OCI-LY7 (cell line): ENCODE data around the gene GAS1. TPM values are rescaled to one million over a fixed set of nuclear protein-coding genes. Genes with fewer than 3 reads are reported as not detected.

ENCODE experiments used
- BruUV-seq: library from RNA; stranded (reverse); fragments of 400-500 nt; replicated peaks from 2 replicates; lab custom pipeline; 2021; lab: Mats Ljungman, UMichigan
- CTCF ChIA-PET: fragments of 300-600 bp; sonication (Branson Sonifier 250); formaldehyde crosslinking; loops from one replicate; lab custom pipeline; 2022; ENCODE audit warnings: antibody characterized with exemption; ENCODE audit not compliant: unreplicated experiment; lab: Charles Lee
- POLR2A ChIA-PET: fragments of 300-600 bp; sonication (Branson Sonifier 250); formaldehyde crosslinking; loops from one replicate; lab custom pipeline; 2022; ENCODE audit warnings: antibody characterized with exemption; lab: Charles Lee
- DNase-seq: peaks from one replicate; pipeline ENCODE4 v3.0.0-alpha.2; 2015; ENCODE audit warnings: low spot score
- H2AFZ ChIP-seq: fragments of 200-600 bp; sonication (generic), shearing (Covaris generic); 2 replicates; pipeline ENCODE4 v1.6.1; 2014; ENCODE audit warnings: mild to moderate bottlenecking, antibody characterized with exemption, low read length, moderate library complexity
- H3K27ac ChIP-seq: fragments of 200-600 bp; sonication (generic); 2 replicates; pipeline ENCODE4 v1.5.1; 2014; ENCODE audit warnings: mixed run types, low read depth, mild to moderate bottlenecking, moderate library complexity, low read length, inconsistent platforms; ENCODE audit not compliant: poor library complexity, severe bottlenecking
- H3K36me3 ChIP-seq: fragments of 200-600 bp; sonication (generic); 2 replicates; pipeline ENCODE4 v1.6.1; 2014; ENCODE audit warnings: mild to moderate bottlenecking, antibody characterized with exemption, low read length, moderate library complexity, mixed read lengths; ENCODE audit not compliant: insufficient read depth
- H3K4me1 ChIP-seq: fragments of 200-600 bp; sonication (generic); 2 replicates; pipeline ENCODE4 v1.5.1; 2014; ENCODE audit warnings: mild to moderate bottlenecking, low read length; ENCODE audit not compliant: insufficient read depth, poor library complexity, severe bottlenecking
- H3K4me2 ChIP-seq: fragments of 200-600 bp; sonication (generic); 2 replicates; pipeline ENCODE4 v1.6.1; 2014; ENCODE audit warnings: mild to moderate bottlenecking, low read length
- H3K4me3 ChIP-seq: fragments of 200-600 bp; sonication (generic); 2 replicates; pipeline ENCODE4 v1.5.1; 2014; ENCODE audit warnings: mild to moderate bottlenecking, low read depth, low read length; ENCODE audit not compliant: poor library complexity, severe bottlenecking
- H3K79me2 ChIP-seq: fragments of 200-600 bp; sonication (generic); 2 replicates; pipeline ENCODE4 v1.6.1; 2016; ENCODE audit warnings: low read depth, mild to moderate bottlenecking, low read length, moderate library complexity, mixed read lengths; ENCODE audit not compliant: insufficient read depth
- H3K9me2 ChIP-seq: fragments of 200-600 bp; sonication (generic); 2 replicates; pipeline ENCODE4 v1.6.1; 2016; ENCODE audit warnings: mild to moderate bottlenecking, low read length, mixed read lengths; ENCODE audit not compliant: insufficient read depth
- H3K9me3 ChIP-seq: fragments of 200-600 bp; sonication (generic); 2 replicates; pipeline ENCODE4 v1.6.1; 2014; ENCODE audit warnings: mild to moderate bottlenecking, mixed run types, low read length, mixed read lengths
- H4K20me1 ChIP-seq: fragments of 200-600 bp; sonication (generic); 2 replicates; pipeline ENCODE4 v1.6.1; 2014; ENCODE audit warnings: mild to moderate bottlenecking, antibody characterized with exemption, low read length, moderate library complexity, mixed read lengths; ENCODE audit not compliant: insufficient read depth
- EZH2phosphoT487 ChIP-seq: fragments of 200-600 bp; sonication (generic); IDR thresholded peaks from 2 replicates; pipeline ENCODE4 v1.6.1; 2018; ENCODE audit warnings: low read depth, borderline replicate concordance, mild to moderate bottlenecking, mixed run types, antibody characterized with exemption, low read length, moderate library complexity, mixed read lengths
- intact Hi-C: fragments of 100-400 bp; cut with micrococcal nuclease; formaldehyde crosslinking; loops from one replicate; pipeline ENCODE4 v1.10.0; 2022; ENCODE audit not compliant: unreplicated experiment
- total RNA-seq, 2 experiments: library from RNA; depleted of rRNA in 1 of 2; stranded (reverse); fragments of >200 nt in 1 of 2; shearing (Covaris generic) in 1 of 2; gene quantifications; 2 replicates each; pipeline ENCODE4 v1.2.3, GENCODE V29; 2014 to 2022
- TF ChIP-seq, protein P1 (sequence below): fragments of 200-600 bp; sonication (generic); conservative IDR thresholded peaks from 2 replicates; pipeline ENCODE4 v1.5.1; 2014; ENCODE audit warnings: mild to moderate bottlenecking, antibody characterized with exemption, low read length, moderate library complexity, mixed read lengths

GAS1 gene
- total RNA-seq, 2 experiments from 2014 or later: not detected

DNA sequence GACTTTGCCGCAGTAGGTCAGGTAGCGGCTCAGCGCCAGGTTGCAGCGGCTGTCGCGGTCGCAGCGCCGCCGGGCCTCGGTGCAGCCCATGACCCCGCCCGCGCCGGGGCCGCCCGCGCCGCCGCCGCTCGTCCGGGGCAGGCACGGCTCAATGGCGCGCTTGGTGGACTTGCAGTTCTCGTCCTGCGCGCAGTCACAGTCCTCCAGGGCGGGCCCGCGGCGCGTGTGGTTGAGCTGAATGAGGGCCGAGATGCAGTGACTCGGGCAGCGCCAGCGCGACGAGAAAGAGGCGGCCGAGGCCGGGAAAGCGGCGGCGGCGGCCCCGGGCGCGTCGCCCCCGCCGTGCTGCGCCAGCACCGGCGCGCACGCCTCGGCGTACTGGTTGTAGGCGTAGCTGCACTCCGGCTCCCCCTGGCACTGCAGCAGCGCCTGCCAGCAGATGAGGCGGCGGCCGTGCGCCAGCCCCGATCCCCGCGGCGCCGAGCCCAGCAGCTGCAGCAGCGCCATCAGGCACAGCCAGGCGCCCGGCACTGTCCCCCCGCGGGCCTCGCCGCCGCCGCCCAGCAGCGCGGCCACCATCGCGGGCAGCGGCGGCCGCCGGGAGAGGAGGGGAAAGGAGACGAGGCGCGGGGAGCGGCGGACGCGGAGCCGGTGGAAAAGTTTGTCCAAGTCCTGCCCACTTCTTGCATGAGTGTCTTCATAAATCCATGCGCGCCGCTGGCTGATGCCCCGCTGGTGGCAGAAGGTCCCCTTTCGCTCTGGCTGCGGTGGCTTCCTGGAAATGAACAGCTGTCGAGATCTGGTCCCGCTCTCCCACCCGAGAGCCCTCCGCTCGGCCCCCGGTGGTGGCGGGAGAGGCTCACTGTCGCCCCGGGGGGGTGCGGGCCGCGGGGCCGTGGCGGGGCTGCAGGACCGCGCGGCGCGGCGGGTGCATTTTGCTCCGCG, 833 bp downstream of the GAS1 start:
- intact Hi-C loops: no loop called here
- H3K4me3 ChIP-seq: peak overlapping the region; percentile 70
- H3K4me1 ChIP-seq: peaks cover 4% of the 10 kb centered on the region
- TF ChIP-seq, protein P1, sequence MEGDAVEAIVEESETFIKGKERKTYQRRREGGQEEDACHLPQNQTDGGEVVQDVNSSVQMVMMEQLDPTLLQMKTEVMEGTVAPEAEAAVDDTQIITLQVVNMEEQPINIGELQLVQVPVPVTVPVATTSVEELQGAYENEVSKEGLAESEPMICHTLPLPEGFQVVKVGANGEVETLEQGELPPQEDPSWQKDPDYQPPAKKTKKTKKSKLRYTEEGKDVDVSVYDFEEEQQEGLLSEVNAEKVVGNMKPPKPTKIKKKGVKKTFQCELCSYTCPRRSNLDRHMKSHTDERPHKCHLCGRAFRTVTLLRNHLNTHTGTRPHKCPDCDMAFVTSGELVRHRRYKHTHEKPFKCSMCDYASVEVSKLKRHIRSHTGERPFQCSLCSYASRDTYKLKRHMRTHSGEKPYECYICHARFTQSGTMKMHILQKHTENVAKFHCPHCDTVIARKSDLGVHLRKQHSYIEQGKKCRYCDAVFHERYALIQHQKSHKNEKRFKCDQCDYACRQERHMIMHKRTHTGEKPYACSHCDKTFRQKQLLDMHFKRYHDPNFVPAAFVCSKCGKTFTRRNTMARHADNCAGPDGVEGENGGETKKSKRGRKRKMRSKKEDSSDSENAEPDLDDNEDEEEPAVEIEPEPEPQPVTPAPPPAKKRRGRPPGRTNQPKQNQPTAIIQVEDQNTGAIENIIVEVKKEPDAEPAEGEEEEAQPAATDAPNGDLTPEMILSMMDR: no peak
- TF ChIP-seq EZH2phosphoT487: no peak
- H3K9me3 ChIP-seq: no peaks in the 10 kb centered on the region
- H3K36me3 ChIP-seq: no peaks in the 10 kb centered on the region
- ChIA-PET POLR2A (no interaction called here), CTCF (no interaction called here)
- H3K4me2 ChIP-seq: peak overlapping the region; percentile 95
- H4K20me1 ChIP-seq: no peaks in the 10 kb centered on the region
- peak; percentile 6 for DNase-seq
- BruUV-seq: no TSS peak
- no peak overlapping the region for H2AFZ ChIP-seq
- H3K9me2 ChIP-seq: no peaks in the 10 kb centered on the region
- H3K27ac ChIP-seq: no peak overlapping the region
- H3K79me2 ChIP-seq: no peaks in the 10 kb centered on the region

- POLR2A ChIA-PET: no interaction called here
- BruUV-seq: no TSS peak
- Histone ChIP-seq H3K79me2 (no peaks in the 10 kb centered on the region), H2AFZ (no peak overlapping the region), H3K9me3 (no peaks in the 10 kb centered on the region), H4K20me1 (no peaks in the 10 kb centered on the region), H3K9me2 (no peaks in the 10 kb centered on the region), H3K4me1 (peaks cover 4% of the 10 kb centered on the region), H3K4me3 (no peak overlapping the region), H3K36me3 (no peaks in the 10 kb centered on the region), H3K27ac (no peak overlapping the region), H3K4me2 (no peak overlapping the region)
- CTCF ChIA-PET: no interaction called here
- intact Hi-C loops: no loop called here
- DNase-seq: no peak
- TF ChIP-seq EZH2phosphoT487: no peak
- TF ChIP-seq, protein P1: no peak
These were observed 1.5 kb downstream of the GAS1 start for GRCh38 chr9:86945728-86946200.
